ENCODE measurements around the gene FNDC3B. TPM values are rescaled to one million over a fixed set of nuclear protein-coding genes. Genes with fewer than 3 reads are reported as not detected.
A peak's percentile ranks its signal among the peaks of the same experiment; 100 is the strongest.

The FNDC3B gene
- total RNA-seq, 2 donors from 2014 or later: 57.6 to 69.3 TPM

GRCh38 chr3:172071780-172072330 lies 32.5 kb downstream of the FNDC3B start:
- no peak for TF ChIP-seq CTCF (IDR thresholded peaks at IDR 0.05)

GRCh38 chr3:172072543-172072942 lies 33.2 kb downstream of the FNDC3B start:
- Histone ChIP-seq H3K36me3 (no peaks in the 10 kb centered on the region), H3K9me3 (no peaks in the 10 kb centered on the region), H3K27ac (no peak overlapping the region), H3K4me3 (no peak overlapping the region), H3K4me1 (peaks cover 0 to 76% of the 10 kb centered on the region in 2 donors), H3K27me3 (no peaks in the 10 kb centered on the region)
- DNase-seq (ENCODE audit: low spot score): no peak
- TF ChIP-seq CTCF (IDR thresholded peaks at IDR 0.05): no peak

More at GRCh38 chr3:172071780-172072330, 32.5 kb downstream of the FNDC3B start:
- Histone ChIP-seq H3K27me3 (no peaks in the 10 kb centered on the region), H3K36me3 (no peaks in the 10 kb centered on the region), H3K27ac (no peak overlapping the region), H3K9me3 (no peaks in the 10 kb centered on the region), H3K4me1 (peaks cover 0 to 83% of the 10 kb centered on the region in 2 donors), H3K4me3 (no peak overlapping the region)
- DNase-seq (ENCODE audit: low spot score): no peak

GRCh38 chr3:172073262-172073915 lies 34.0 kb downstream of the FNDC3B start:
- peaks cover 0 to 70% of the 10 kb centered on the region in 2 donors for H3K4me1 ChIP-seq
- H3K4me3 ChIP-seq: no peak overlapping the region
- no peak overlapping the region for H3K27ac ChIP-seq
- no peaks in the 10 kb centered on the region for H3K9me3 ChIP-seq
- no peaks in the 10 kb centered on the region for H3K36me3 ChIP-seq
- no peaks in the 10 kb centered on the region for H3K27me3 ChIP-seq
- DNase-seq (ENCODE audit: low spot score): no peak
- no peak for TF ChIP-seq CTCF (IDR thresholded peaks at IDR 0.05)

- no peaks in the 10 kb centered on the region for H3K27me3 ChIP-seq
- no peaks in the 10 kb centered on the region for H3K36me3 ChIP-seq
- peaks cover 0 to 70% of the 10 kb centered on the region in 2 donors for H3K4me1 ChIP-seq
- no peak for DNase-seq (ENCODE audit: low spot score)
- no peak for TF ChIP-seq CTCF (IDR thresholded peaks at IDR 0.05)
- H3K4me3 ChIP-seq: no peak overlapping the region
- H3K27ac ChIP-seq: peak overlapping the region; percentile 18 to 25
- H3K9me3 ChIP-seq: no peaks in the 10 kb centered on the region
Measured at GRCh38 chr3:172074032-172074431, 34.7 kb downstream of the FNDC3B start.

GRCh38 chr3:172074586-172074985 lies 35.2 kb downstream of the FNDC3B start:
- H3K4me3 ChIP-seq: no peak overlapping the region
- peaks cover 0 to 66% of the 10 kb centered on the region in 2 donors for H3K4me1 ChIP-seq
- no peaks in the 10 kb centered on the region for H3K9me3 ChIP-seq
- peak overlapping the region; percentile 18 to 25 for H3K27ac ChIP-seq
- peak; percentile 64 for DNase-seq (ENCODE audit: low spot score)
- TF ChIP-seq CTCF (IDR thresholded peaks at IDR 0.05): no peak
- no peaks in the 10 kb centered on the region for H3K27me3 ChIP-seq
- no peaks in the 10 kb centered on the region for H3K36me3 ChIP-seq

Data from right atrium auricular region (tissue), 2 donors.